COLO668 (cell line): ENCODE measurements around the gene LRFN5.
"Not testable (repeated sequence)": the region's sequence is repeated elsewhere in the genome, so short reads cannot be mapped to it uniquely, and the experiment has no call there.

Experiments used
- DNase-seq: peaks from one replicate; lab custom pipeline; 2025; ENCODE audit not compliant: unreplicated experiment; lab: John Stamatoyannopoulos, UW

Gene LRFN5

GRCh38 chr14:41878321-41878720 is 271.6 kb downstream of the LRFN5 start:
- no peak for DNase-seq

DNA sequence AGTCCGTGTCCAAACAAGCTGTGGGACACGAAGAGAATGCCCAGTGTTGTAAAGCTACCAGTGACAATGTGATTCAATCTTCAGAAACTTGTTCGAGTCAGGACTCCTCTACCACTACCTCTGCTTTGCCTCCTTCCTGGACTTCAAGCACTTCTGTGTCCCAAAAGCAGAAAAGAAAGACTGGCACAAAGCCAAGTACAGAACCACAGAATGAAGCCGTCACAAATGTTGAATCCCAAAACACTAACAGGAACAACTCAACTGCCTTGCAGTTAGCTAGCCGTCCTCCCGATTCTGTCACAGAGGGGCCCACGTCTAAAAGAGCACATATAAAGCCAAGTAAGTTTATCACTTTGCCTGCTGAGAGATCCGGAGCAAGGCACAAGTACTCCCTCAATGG is 284.9 kb downstream of the LRFN5 start:
- no peak for DNase-seq

GRCh38 chr14:41899416-41899815 is 292.7 kb downstream of the LRFN5 start:
- DNase-seq: no peak

GRCh38 chr14:41900644-41901043 is 294.0 kb downstream of the LRFN5 start:
- no peak for DNase-seq

DNA sequence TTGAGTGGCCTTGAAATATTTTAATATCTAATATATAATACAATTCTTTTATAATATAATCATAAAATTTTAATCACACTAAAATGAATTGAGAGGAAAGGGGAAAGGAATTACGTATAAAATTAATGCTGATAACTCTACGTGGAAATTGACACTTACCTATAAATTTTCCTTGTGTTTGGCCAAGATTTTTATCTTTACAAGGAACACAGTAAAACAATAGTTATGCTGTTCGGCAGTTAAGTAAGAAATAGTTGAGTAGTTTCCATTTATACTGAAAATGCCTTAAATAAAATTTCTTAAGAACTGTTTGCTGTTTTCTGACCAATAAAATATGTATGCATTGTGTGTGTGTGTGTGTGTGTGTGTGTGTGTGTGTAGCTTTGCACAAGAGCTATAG is 294.4 kb downstream of the LRFN5 start:
- DNase-seq: no peak

GRCh38 chr14:41905394-41905964 is 298.8 kb downstream of the LRFN5 start:
- no peak for DNase-seq

DNA sequence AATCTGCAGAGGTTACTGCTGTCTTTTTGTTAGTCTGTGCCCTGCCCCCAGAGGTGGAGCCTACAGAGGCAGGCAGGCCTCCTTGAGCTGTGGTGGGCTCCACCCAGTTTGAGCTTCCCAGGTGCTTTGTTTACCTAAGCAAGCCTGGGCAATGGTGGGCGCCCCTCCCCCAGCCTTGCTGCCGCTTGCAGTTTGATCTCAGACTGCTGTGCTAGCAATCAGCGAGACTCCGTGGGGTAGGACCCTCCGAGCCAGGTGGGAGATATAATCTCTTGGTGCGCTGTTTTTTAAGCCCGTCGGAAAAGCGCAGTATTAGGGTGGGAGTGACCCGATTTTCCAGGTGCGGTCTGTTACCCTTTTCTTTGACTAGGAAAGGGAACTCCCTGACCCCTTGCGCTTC is 304.5 kb downstream of the LRFN5 start:
- not testable (repeated sequence) for DNase-seq

DNA sequence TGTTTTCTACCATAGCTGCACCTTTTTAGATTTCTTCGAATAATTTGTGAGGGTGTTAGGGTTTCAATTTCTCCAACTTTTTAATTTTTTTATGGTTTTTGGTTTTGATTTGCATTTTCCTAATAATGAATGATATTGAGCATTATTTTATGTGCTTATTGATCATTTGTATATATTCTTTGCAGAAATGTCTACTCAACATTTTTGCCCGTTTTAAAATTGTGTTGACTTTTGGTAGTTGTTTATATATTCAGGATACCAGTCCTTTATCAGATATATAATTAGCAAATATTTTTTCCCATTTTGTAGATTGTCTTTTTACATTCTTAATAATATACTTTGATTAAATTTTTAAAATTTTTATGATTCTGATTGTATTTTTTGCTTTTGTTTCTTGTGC is 306.7 kb downstream of the LRFN5 start:
- DNase-seq: no peak

DNA sequence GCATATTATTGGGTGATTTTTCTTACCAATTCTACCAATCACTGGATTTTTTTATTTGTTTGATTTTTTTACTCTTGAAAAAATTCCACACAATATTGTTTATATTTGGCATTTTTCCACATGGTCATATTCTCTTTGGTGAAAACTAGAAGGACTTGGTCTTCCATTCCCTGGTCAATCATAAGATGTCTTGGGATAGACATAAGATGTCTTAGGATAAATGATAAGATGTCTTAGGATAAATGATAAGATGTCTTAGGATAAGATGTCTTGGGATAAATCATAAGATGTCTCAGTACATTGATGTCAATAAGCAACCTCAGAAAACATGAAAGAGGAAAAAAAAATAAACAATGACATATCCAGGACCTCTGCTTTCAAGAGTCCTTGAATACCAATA is 309.1 kb downstream of the LRFN5 start:
- DNase-seq: no peak

- DNase-seq: no peak
Measured at GRCh38 chr14:41916313-41916712, 309.6 kb downstream of the LRFN5 start.

- no peak for DNase-seq
Measured at GRCh38 chr14:41925409-41925808, 318.7 kb downstream of the LRFN5 start.

- no peak for DNase-seq
Measured at GRCh38 chr14:41950428-41951151, 343.9 kb downstream of the LRFN5 start.
